Urothelium cell line (cell line): ENCODE measurements around the gene LDHA.
"Not testable (repeated sequence)": the region's sequence is repeated elsewhere in the genome, so short reads cannot be mapped to it uniquely, and the experiment has no call there.

ENCODE experiments used
- DNase-seq: peaks from one replicate; pipeline ENCODE4 v3.0.0; 2011; ENCODE audit warnings: low spot score, mixed read lengths
- FAIRE-seq: peaks from 2 replicates; lab custom pipeline; 2011; peaks lifted over from hg19 to GRCh38; lab: Jason Lieb, UNC

Gene LDHA

DNA sequence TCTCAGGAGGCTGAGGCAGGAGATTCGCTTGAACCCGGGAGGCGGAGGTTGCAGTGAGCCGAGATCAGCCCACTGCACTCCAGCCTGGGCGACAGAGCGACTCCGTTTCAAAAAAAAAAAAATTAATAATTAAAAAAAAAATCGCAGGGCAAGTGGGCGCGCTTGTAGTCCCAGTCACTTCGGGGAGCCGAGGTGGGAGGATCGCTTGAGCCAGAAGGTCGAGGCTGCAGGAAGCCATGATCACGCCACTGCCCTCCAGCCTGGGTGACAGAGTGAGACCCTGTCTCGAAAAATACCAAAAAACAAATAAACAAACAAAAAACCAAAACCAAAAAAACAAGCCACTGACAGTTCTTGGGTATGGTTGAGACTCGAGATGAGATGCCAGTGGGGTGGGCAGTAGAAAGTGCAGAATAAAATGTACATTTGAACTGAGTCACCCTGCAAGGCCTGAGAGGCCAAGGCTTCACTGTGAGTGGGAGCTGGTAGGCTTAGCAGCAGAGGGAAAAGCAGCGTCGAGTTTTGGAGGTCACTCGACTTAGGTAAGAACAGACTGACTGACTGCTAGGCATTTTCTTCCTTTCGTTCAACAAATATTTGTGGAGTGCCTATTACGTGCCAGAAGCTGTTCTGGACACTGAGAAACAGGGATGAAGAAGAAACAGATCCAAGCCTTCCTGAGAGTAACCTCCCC is 635 bp upstream of the LDHA start:
- FAIRE-seq: no peak

DNA sequence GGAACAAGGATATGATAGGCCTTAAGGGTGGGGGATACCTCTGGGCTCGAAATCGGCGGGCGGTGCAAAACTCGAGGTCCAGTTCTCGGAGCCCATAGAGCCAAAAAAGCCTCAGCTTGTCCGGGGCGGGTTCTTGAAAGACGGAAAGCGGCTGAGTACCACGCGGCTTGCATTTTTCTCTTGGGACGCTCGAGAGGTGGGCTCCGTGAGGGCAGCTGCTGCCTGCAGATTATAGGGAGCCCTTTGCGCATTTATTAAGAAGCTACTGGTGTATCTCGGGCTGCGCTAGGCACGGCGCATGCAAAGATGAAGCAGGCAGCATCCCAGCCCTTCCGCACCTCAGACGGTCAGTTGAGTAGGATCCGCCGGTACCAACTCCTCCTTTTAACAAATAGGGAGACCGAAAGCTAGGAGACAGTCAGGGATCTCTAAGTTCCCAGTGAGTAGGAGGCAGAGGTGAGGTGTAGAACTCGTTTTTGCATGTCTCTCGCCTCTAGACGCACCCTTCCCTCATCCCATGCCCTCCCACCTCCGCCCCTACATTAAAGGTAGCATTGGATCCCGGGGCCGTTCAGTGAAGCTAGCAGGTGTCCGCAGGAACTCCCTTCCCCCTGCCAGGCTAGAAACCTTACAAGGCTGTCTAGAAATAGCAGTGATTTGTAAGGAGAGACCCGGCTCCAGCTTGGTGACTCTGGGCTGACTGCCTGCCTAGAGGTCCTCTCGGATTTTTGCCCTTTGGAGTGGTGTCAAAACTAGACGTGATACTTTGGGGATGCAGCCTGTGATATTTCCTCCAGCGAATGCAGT is 768 bp downstream of the LDHA start:
- FAIRE-seq: no peak
- DNase-seq: no peak

More for the DNA sequence above, 635 bp upstream of the LDHA start:
- peak; percentile 20 for DNase-seq

DNA sequence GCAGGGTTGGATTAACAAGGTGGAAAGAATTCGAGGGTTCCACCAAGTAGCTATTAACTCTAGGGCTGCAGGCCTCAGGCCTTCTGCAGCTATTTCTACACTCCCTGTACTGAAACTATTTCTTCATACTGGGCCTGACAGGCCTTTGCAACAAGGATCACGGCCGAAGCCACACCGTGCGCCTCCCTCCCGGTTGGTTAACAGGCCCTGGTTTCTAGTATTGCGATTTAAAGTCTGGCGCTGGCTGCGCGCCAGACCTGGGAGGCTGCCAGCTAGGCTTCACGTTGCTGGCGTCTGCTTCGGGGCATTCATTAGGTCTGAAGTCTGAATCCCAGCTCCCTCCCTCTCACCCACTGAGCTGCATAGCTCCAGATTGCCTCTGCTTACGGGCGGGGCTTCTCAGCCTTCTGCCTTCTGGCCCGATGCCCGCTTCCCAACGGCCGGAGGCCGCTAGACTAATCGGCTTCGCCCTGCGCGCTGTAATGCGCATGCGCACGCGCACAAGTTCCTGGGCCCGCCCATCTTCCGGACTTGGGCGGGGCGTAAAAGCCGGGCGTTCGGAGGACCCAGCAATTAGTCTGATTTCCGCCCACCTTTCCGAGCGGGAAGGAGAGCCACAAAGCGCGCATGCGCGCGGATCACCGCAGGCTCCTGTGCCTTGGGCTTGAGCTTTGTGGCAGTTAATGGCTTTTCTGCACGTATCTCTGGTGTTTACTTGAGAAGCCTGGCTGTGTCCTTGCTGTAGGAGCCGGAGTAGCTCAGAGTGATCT is 1.6 kb downstream of the LDHA start:
- DNase-seq (peak; percentile 97), FAIRE-seq (peak; percentile 37)

DNA sequence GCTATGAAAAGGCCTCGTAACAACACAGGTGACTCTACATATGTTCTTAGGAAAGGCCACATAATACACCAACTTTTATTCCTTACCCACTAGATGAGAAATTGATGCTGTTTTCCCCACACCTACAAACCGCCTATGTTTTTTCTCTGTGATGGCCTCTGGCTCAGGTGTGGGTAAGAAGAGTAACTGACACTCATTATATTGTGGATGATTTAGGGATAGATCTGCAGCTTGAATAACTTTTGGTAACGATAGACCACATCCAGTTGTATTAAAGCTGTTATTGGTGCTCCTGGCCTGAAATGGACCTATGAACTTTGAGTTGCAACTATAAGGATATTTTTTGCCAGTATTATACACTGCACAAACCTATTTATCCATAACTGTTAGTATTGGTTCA is 3.6 kb downstream of the LDHA start:
- DNase-seq (no peak), FAIRE-seq (no peak)

DNA sequence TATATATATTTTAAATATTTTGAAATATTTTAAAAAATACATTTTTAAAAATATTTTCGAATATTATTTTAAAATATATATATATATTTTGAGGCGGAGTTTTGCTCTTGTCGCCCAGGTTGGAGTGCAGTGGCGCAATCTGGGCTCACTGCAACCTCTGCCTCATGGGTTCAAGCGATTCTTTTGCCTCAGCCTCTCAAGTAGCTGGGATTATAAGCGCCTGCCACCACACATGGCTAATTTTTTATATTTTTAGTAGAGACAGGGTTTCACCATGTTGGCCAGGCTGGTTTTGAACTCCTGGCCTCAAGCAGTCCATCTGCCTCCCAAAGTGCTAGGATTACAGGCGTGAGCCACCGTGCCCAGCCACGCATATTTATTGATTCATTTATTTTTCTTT is 6.7 kb downstream of the LDHA start:
- DNase-seq, FAIRE-seq: not testable (repeated sequence)

DNA sequence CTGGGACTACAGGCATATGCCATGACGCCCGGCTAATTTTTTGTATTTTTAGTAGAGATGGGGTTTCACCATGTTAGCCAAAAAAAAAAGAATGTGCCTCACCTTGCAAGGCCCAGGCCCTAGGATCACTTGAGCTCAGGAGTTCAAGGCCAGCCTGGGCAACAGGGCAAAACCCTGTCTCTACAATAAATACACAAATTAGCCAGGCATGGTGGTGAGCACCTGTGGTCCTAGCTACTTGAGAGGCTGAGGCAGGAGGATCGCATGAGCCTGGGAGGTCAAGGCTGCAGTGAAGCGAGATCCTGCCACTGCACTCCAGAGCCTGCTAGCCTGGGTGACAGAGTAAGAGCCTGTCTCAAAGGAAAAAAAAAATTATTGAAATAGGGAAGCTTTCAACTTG is 9.7 kb downstream of the LDHA start:
- FAIRE-seq: no peak

DNA sequence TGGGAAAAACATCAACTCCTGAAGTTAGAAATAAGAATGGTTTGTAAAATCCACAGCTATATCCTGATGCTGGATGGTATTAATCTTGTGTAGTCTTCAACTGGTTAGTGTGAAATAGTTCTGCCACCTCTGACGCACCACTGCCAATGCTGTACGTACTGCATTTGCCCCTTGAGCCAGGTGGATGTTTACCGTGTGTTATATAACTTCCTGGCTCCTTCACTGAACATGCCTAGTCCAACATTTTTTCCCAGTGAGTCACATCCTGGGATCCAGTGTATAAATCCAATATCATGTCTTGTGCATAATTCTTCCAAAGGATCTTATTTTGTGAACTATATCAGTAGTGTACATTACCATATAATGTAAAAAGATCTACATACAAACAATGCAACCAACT is 13.0 kb downstream of the LDHA start:
- peak; percentile 63 for FAIRE-seq
- peak; percentile 24 for DNase-seq

More for the DNA sequence above, 9.7 kb downstream of the LDHA start:
- no peak for DNase-seq

DNA sequence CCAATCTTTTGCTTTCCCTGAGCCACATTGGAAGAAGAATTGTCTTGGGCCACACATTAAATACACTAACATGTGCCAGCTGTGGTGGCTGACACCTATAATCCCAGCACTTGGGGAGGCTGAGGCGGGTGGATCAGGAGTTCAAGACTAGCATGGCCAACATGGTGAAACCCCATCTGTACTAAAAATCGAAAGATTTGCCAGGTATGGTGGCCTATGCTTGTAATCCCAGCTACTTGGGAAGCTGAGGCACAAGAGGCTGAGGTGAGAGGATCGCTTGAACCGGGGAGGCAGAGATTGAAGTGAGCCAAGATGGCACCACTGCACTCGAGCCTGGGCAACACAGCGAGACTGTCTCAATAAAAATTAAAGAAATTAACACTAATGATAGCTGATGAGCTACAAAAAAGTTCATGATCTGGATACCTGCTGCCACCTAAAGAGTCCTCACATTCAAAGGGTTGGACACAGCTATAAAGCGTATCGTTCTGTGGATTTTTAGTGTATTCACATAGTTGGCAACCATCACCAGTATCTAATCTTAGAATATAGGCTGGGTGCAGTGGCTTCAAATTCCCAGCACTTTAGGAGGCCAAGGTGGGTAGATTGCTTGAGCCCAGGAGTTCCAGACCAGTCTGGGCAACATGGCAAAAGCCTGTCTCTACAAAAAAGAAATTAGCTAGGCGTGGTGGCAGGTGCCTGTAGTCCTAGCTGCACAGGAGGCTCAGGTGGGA is 14.4 kb downstream of the LDHA start:
- FAIRE-seq (no peak), DNase-seq (no peak)

DNA sequence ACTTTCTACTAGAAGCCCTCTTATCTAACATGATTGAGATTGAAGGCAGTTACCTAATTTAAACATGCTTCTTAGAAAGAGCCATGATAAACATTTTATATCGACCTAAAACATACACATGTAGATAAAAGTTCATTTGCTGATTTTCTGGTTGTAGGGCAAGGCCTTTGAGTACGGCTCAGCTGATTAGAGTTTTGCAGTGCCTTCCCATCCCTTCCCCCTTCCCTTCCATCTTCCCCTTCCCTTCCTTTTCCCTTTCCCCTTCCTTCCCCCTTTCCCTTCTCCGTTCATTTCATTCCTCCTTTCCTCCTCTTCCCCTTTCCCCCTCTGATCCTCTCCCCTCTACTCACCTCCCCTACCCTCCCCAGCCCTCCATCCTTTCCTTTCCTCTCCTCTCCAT is 22.1 kb downstream of the LDHA start:
- no peak for DNase-seq
- FAIRE-seq: no peak

DNA sequence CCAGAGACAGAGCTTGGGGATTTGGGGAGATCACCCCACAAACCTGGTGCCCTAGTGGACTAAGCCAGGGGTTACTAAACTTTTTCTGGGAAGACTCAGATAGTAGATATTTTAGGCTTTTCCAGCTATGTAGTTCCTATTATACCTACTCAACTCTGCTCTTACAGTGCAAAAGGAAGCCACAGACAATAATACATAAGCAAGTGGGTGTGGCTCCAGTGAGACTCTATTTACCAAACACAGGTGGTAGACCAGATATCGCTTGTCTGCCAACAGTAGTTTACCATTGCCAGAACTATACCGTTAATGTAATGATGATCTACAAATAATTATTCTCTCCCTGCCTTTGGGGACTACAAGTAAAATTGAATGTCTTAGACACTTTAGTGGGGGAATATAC is 24.7 kb downstream of the LDHA start:
- no peak for FAIRE-seq
- DNase-seq: no peak

DNA sequence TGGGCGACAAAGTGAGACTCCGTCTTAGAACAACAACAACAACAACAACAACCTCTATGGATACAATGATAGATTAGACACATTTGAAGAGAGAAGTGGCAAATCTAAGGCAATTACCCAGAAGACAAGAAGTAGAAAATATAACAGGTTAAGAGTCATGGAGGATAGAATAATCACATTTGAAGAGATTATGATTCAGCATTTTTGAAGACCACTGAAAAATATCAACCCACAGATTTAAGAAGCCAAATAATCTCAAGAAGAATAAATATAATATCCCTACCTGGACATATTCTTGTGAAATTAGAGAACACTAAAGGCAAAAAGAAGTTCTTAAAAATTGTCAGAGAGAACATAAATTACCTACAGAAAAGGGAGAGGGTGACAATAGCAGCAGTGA is 25.7 kb downstream of the LDHA start:
- FAIRE-seq (no peak), DNase-seq (no peak)

DNA sequence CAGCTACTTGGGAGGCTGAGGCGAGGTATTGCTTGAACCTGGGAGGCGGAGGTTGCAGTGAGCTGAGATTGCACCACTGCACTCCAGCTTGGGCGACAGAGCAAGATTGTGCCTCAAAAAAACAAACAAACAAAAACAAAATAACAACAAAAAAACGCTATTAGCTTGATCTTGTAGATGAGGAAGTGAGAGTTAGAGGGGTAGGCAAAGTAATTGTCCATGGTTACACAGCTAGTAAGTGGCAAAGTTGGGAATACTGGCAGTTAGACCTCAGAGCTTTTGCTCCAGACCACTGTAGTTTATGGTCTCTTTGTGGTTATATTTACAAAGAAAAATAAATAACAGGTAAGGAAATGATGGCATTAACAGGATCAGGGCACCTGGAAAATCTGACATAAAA is 32.9 kb downstream of the LDHA start:
- DNase-seq: no peak
- no peak for FAIRE-seq

DNA sequence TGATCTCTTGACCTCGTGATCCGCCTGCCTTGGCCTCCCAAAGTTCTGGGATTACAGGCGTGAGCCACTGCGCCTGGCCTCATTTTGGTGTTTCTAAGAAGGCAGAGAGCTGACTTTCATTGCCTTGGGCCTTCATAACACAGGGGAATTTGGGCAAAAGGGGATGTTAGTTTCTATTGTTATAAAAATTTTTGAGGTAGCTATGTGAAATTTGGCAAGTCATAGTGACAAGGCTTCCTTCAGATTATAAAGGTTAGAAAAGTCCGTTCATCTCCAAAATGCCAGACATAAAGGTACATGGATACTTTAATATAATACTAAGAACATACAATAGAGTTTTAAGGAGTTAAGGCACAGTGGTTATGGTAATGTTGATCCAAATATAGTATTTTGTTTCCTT is 35.0 kb downstream of the LDHA start:
- no peak for FAIRE-seq
- no peak for DNase-seq

DNA sequence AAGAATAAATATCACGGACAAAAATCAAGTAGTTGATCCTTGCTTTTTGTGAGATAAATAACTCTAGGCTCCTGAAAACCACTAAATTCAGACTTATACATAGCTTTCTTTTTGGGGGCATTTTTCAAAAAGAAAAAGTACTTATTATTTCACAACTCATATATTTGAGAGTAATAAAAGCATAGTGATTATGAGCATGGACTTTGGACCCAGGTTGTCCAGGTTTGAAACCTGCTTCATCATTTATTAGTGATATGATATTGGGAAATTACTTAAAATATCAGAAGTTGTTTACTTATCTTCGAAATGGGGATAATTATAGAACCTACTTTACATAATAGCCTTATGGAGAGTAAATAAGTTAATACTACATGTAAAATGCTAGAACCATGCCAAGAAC is 44.3 kb downstream of the LDHA start:
- DNase-seq (no peak), FAIRE-seq (no peak)

DNA sequence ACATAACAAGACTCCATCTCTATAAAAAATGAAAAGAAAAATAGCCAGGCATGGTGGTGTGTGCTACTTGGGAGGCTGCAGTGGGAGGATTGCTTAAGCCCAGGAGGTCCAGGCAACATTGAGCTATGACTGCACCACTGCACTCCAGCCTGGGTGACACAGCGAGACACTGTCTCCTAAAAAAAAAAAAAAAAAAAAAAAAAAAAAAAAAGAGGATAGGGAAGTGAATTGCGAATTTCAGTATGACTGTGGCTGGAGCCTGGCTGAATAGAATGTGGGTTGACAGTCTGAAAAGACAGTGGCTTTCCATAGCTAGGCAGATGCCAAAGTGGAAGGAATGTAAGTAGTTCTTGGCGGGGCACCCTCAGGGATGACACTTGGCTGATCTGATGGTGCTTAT is 54.9 kb downstream of the LDHA start:
- DNase-seq: no peak
- no peak for FAIRE-seq

DNA sequence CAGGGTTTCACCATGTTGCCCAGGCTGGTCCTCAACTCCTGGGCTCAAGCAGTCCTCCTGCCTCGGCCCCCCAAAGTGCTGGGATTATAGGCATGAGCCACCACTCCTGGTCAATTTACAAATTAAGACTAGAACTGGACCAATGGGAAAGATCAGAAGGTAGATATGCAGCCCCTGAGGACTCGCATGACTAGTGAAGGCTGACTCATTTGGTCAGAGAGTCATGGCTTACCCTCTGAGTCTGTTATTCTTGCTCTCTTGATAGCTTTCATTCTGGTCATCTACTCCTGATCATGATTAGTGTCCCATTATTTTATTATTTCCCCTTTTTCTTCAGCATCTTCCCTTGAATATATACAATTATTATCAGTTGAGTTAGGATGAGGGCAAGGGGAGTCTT is 58.6 kb downstream of the LDHA start:
- DNase-seq (no peak), FAIRE-seq (no peak)

DNA sequence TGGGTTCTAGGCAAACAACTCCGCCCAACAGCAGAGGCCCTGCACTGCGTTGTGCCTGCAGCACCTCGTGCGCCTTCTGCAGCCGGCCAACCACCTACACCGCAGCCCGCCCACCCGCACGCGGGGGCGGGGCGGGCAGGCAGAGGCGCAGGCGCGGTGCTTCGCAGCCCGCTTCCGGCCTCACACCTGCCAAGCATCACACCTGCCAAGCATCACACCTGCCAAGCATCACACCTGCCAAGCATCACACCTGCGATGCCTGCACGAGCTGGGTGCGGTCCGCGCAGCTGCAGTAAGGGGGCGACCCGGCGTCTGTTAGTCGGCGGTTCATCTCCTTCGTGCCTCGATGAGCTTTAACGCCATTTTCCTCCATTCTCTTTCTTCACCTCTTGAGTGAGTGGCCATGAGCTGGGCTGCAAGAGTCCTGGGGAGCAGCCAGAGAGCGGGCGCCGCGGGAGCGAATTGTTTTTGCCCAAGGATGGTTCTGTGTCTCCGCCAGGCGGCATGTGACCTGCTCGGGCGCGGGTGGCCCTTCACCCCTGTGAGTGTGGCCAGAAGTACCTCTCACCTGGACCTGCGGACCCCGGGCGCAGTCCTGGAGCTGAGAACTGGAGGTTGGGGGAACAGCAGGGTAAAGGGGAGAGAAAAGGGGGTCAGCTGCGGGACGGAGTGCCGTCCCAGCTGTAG is 61.5 kb downstream of the LDHA start, which contains the start of gene LDHAL6A:
LDHAL6A (plus strand) TSS at position 171 of the 687 bp plus-strand sequence. CDS start 825 bp downstream, outside the sequence.
- no peak for DNase-seq
- FAIRE-seq: no peak

DNA sequence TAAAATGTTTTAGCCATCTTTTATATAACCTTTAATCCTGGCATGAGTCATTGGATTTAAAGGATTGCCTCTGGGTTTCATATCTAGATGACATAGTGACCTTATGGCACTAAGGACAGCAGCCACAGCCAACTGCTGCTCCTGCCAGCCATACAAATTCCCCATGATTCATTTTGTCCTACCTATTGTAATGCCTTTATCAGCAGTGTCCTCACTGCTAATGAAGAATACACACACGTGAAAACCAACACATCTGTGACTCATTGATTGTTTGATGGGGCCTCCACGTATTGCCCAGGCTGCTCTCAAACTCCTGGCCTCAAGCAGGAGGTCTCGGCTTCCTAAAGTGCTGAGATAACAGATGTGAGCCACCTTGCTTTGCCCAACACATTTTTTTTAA is 63.1 kb downstream of the LDHA start:
- no peak for FAIRE-seq
- peak; percentile 13 for DNase-seq
